22Rv1 (cell line): ENCODE data around the gene CANX.
"Not testable (repeated sequence)": the region's sequence is repeated elsewhere in the genome, so short reads cannot be mapped to it uniquely, and the experiment has no call there.

Experiments
- CTCF ChIP-seq: fragments of 450-650 bp; IDR thresholded peaks from 2 replicates; pipeline ENCODE4 v1.5.1; 2017; ENCODE audit warnings: mild to moderate bottlenecking
- ZFX ChIP-seq: fragments of 450-650 bp; IDR thresholded peaks from 2 replicates; pipeline ENCODE4 v1.6.1; 2017; ENCODE audit warnings: antibody characterized with exemption, borderline replicate concordance

GRCh38 chr5:179658179-179658856 is 40.4 kb upstream of the CANX start:
- TF ChIP-seq CTCF, ZFX: not testable (repeated sequence)
